SK-N-SH treated with all-trans-retinoic acid at 6 μM for 48 hours (cell line): Measurements from ENCODE around the gene PDIA5.

Experiments used
- ATAC-seq: fragments of 200-7000 bp; cut with Tn5 transposase; 3 replicates; pipeline ENCODE4 v1.9.1; 2020; ENCODE audit warnings: mild to moderate bottlenecking, moderate library complexity
- ARNTL ChIP-seq: fragments of 450-650 bp; formaldehyde crosslinking; IDR thresholded peaks from 2 replicates; pipeline ENCODE4 v1.5.0; 2020; ENCODE audit warnings: low read depth, mild to moderate bottlenecking, moderate library complexity, borderline replicate concordance
- BACH2 ChIP-seq: fragments of 250-450 bp; sonication (Bioruptor Pico); IDR thresholded peaks from 2 replicates; pipeline ENCODE4 v1.9.0; 2021; ENCODE audit warnings: mild to moderate bottlenecking, borderline replicate concordance
- CREB5 ChIP-seq: fragments of 250-450 bp; sonication (Bioruptor Pico); IDR thresholded peaks from 2 replicates; pipeline ENCODE4 v1.5.1; 2020; ENCODE audit warnings: low read depth, mild to moderate bottlenecking, moderate library complexity
- CSRNP3 ChIP-seq: fragments of 250-450 bp; sonication (Bioruptor Pico); IDR thresholded peaks from 2 replicates; pipeline ENCODE4 v1.5.1; 2021; ENCODE audit warnings: mild to moderate bottlenecking, moderate library complexity
- ISL1 ChIP-seq: fragments of 250-450 bp; sonication (Bioruptor Pico); IDR thresholded peaks from 2 replicates; pipeline ENCODE4 v2.1.2; 2022; ENCODE audit warnings: mild to moderate bottlenecking, moderate library complexity
- OSR1 ChIP-seq: fragments of 250-450 bp; sonication (Bioruptor Pico); IDR thresholded peaks from 2 replicates; pipeline ENCODE4 v1.8.0; 2022; ENCODE audit warnings: moderate library complexity, mild to moderate bottlenecking, inconsistent platforms
- PATZ1 ChIP-seq: fragments of 250-450 bp; sonication (Bioruptor Pico); IDR thresholded peaks from 2 replicates; pipeline ENCODE4 v1.8.0; 2020; ENCODE audit warnings: mild to moderate bottlenecking, moderate library complexity, borderline replicate concordance
- POU6F1 ChIP-seq: fragments of 250-450 bp; sonication (Bioruptor Pico); IDR thresholded peaks from 2 replicates; pipeline ENCODE4 v1.8.0; 2021; ENCODE audit warnings: low read depth, mild to moderate bottlenecking, moderate library complexity, borderline replicate concordance
- PPARA ChIP-seq: fragments of 250-450 bp; sonication (Bioruptor Pico); IDR thresholded peaks from 2 replicates; pipeline ENCODE4 v1.5.0; 2020; ENCODE audit warnings: mild to moderate bottlenecking, borderline replicate concordance
- RARB ChIP-seq: fragments of 250-450 bp; sonication (Bioruptor Pico); IDR thresholded peaks from 2 replicates; pipeline ENCODE4 v1.8.0; 2021; ENCODE audit warnings: mild to moderate bottlenecking, moderate library complexity
- TCF4 ChIP-seq: fragments of 250-450 bp; sonication (Bioruptor Pico); IDR thresholded peaks from 2 replicates; pipeline ENCODE4 v1.8.0; 2021; ENCODE audit warnings: mild to moderate bottlenecking, moderate library complexity, borderline replicate concordance
- TOX ChIP-seq: fragments of 250-450 bp; sonication (Bioruptor Pico); IDR thresholded peaks from 2 replicates; pipeline ENCODE4 v1.8.0; 2021; ENCODE audit warnings: mild to moderate bottlenecking, moderate library complexity, borderline replicate concordance
- TSHZ2 ChIP-seq: fragments of 250-450 bp; sonication (Bioruptor Pico); IDR thresholded peaks from 2 replicates; pipeline ENCODE4 v1.5.0; 2020; ENCODE audit warnings: mild to moderate bottlenecking, moderate library complexity
- ZC3H10 ChIP-seq: fragments of 250-450 bp; sonication (Bioruptor Pico); IDR thresholded peaks from 2 replicates; pipeline ENCODE4 v1.5.1; 2021; ENCODE audit warnings: mild to moderate bottlenecking, moderate library complexity
- ZFP3 ChIP-seq: fragments of 250-450 bp; sonication (Bioruptor Pico); IDR thresholded peaks from 2 replicates; pipeline ENCODE4 v1.5.0; 2020; ENCODE audit warnings: mild to moderate bottlenecking, moderate library complexity
- ZFP30 ChIP-seq: fragments of 450-650 bp; formaldehyde crosslinking; IDR thresholded peaks from 2 replicates; pipeline ENCODE4 v1.5.0; 2022; ENCODE audit warnings: mild to moderate bottlenecking, moderate library complexity
- ZNF565 ChIP-seq: fragments of 450-650 bp; formaldehyde crosslinking; conservative IDR thresholded peaks from 2 replicates; pipeline ENCODE4 v1.5.0; 2020; ENCODE audit warnings: low read depth, mild to moderate bottlenecking, moderate library complexity
- ZNF70 ChIP-seq: fragments of 450-650 bp; formaldehyde crosslinking; IDR thresholded peaks from 2 replicates; pipeline ENCODE4 v1.5.0; 2020; ENCODE audit warnings: mild to moderate bottlenecking, moderate library complexity

PDIA5 gene

GRCh38 chr3:123152687-123153086 is 85.9 kb downstream of the PDIA5 start (continued):
- TF ChIP-seq ZC3H10 (no peak), ZNF565 (no peak), ISL1 (CRISPR knock-in tag) (no peak)

GRCh38 chr3:123153125-123154019 is 86.5 kb downstream of the PDIA5 start:
- no peak for TF ChIP-seq BACH2 (CRISPR knock-in tag)
- no peak for TF ChIP-seq ARNTL (CRISPR knock-in tag)
- ATAC-seq: no peak

GRCh38 chr3:123154020-123154985 is 87.5 kb downstream of the PDIA5 start:
- TF ChIP-seq CREB5 (no peak), PATZ1 (CRISPR knock-in tag) (no peak), PPARA (no peak), ZC3H10 (no peak), ZFP30 (no peak), OSR1 (CRISPR knock-in tag) (no peak), ARNTL (CRISPR knock-in tag) (no peak), POU6F1 (CRISPR knock-in tag) (no peak), TOX (CRISPR knock-in tag) (no peak), TCF4 (CRISPR knock-in tag) (no peak), ZNF70 (CRISPR knock-in tag) (no peak)
- no peak for ATAC-seq

GRCh38 chr3:123155471-123156011 is 88.7 kb downstream of the PDIA5 start:
- no peak for ATAC-seq
- TF ChIP-seq RARB (CRISPR knock-in tag) (no peak), PATZ1 (CRISPR knock-in tag) (no peak), TSHZ2 (no peak), CREB5 (no peak), CSRNP3 (CRISPR knock-in tag) (no peak), BACH2 (CRISPR knock-in tag) (no peak), ZNF565 (no peak), ZFP3 (CRISPR knock-in tag) (no peak)
